ENCODE data around the gene CCDC24.

Gene CCDC24

GRCh38 chr1:43947874-43948437 is 43.4 kb upstream of the CCDC24 start:
- no peak overlapping the region for H2AFZ ChIP-seq (ENCODE audit: low read length)
- no peak for TF ChIP-seq EZH2 (IDR thresholded peaks at IDR 0.05; ENCODE audit: borderline replicate concordance, low read length)
- TF ChIP-seq, protein P1, sequence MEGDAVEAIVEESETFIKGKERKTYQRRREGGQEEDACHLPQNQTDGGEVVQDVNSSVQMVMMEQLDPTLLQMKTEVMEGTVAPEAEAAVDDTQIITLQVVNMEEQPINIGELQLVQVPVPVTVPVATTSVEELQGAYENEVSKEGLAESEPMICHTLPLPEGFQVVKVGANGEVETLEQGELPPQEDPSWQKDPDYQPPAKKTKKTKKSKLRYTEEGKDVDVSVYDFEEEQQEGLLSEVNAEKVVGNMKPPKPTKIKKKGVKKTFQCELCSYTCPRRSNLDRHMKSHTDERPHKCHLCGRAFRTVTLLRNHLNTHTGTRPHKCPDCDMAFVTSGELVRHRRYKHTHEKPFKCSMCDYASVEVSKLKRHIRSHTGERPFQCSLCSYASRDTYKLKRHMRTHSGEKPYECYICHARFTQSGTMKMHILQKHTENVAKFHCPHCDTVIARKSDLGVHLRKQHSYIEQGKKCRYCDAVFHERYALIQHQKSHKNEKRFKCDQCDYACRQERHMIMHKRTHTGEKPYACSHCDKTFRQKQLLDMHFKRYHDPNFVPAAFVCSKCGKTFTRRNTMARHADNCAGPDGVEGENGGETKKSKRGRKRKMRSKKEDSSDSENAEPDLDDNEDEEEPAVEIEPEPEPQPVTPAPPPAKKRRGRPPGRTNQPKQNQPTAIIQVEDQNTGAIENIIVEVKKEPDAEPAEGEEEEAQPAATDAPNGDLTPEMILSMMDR (IDR thresholded peaks at IDR 0.05; ENCODE audit: low read length), result no peak
- no peaks in the 10 kb centered on the region for H3F3A ChIP-seq (ENCODE audit: insufficient read depth, low read length)
- peak overlapping the region; percentile 90 for H3K9ac ChIP-seq (ENCODE audit: low read length)
- no peak overlapping the region for H3K27ac ChIP-seq (ENCODE audit: low read depth, low read length, poor library complexity, severe bottlenecking)
- H3K36me3 ChIP-seq (ENCODE audit: insufficient read depth, low read length), result peaks cover 11% of the 10 kb centered on the region; the same call in 1 of the 2 replicates
- H3K9me3 ChIP-seq (ENCODE audit: low read length), result no peaks in the 10 kb centered on the region
- H3K9me2 ChIP-seq (ENCODE audit: low read depth, low read length), result no peaks in the 10 kb centered on the region
- no peaks in the 10 kb centered on the region for H3K27me3 ChIP-seq (ENCODE audit: insufficient read depth, low read length)
- H3K4me2 ChIP-seq (ENCODE audit: low read length), result peak overlapping the region; percentile 82
- H4K20me1 ChIP-seq (ENCODE audit: insufficient read depth, low read length), result no peaks in the 10 kb centered on the region
- no peaks in the 10 kb centered on the region for H3K79me2 ChIP-seq (ENCODE audit: insufficient read depth, low read length)
- H3K4me1 ChIP-seq (ENCODE audit: insufficient read depth, low read length, severe bottlenecking), result peaks cover 31% of the 10 kb centered on the region
- H3K4me3 ChIP-seq (ENCODE audit: low read depth, low read length, poor library complexity, severe bottlenecking), result peak overlapping the region; percentile 85

- Histone ChIP-seq H3K4me2 (ENCODE audit: low read length) (no peak overlapping the region), H4K20me1 (ENCODE audit: insufficient read depth, low read length) (no peaks in the 10 kb centered on the region), H3K27ac (ENCODE audit: low read depth, low read length, poor library complexity, severe bottlenecking) (no peak overlapping the region), H3K9ac (ENCODE audit: low read length) (no peak overlapping the region), H3K9me3 (ENCODE audit: low read length) (no peaks in the 10 kb centered on the region), H3K4me3 (ENCODE audit: low read depth, low read length, poor library complexity, severe bottlenecking) (no peak overlapping the region), H3K79me2 (ENCODE audit: insufficient read depth, low read length) (no peaks in the 10 kb centered on the region), H3K27me3 (ENCODE audit: insufficient read depth, low read length) (no peaks in the 10 kb centered on the region), H3K4me1 (ENCODE audit: insufficient read depth, low read length, severe bottlenecking) (peaks cover 31% of the 10 kb centered on the region), H3K9me2 (ENCODE audit: low read depth, low read length) (no peaks in the 10 kb centered on the region), H3F3A (ENCODE audit: insufficient read depth, low read length) (no peaks in the 10 kb centered on the region), H2AFZ (ENCODE audit: low read length) (no peak overlapping the region), H3K36me3 (ENCODE audit: insufficient read depth, low read length) (peaks cover 11% of the 10 kb centered on the region; the same call in 1 of the 2 replicates)
- TF ChIP-seq, protein P1 (IDR thresholded peaks at IDR 0.05; ENCODE audit: low read length), result no peak
- no peak for TF ChIP-seq EZH2 (IDR thresholded peaks at IDR 0.05; ENCODE audit: borderline replicate concordance, low read length)
Observed at GRCh38 chr1:43949678-43950077, 41.7 kb upstream of the CCDC24 start.

- Histone ChIP-seq H3K9ac (ENCODE audit: low read length) (no peak overlapping the region), H3K4me3 (ENCODE audit: low read depth, low read length, poor library complexity, severe bottlenecking) (no peak overlapping the region), H3K27ac (ENCODE audit: low read depth, low read length, poor library complexity, severe bottlenecking) (no peak overlapping the region), H3K36me3 (ENCODE audit: insufficient read depth, low read length) (peaks cover 11% of the 10 kb centered on the region; the same call in 1 of the 2 replicates), H3K4me2 (ENCODE audit: low read length) (no peak overlapping the region), H3K9me2 (ENCODE audit: low read depth, low read length) (no peaks in the 10 kb centered on the region), H4K20me1 (ENCODE audit: insufficient read depth, low read length) (no peaks in the 10 kb centered on the region), H3K27me3 (ENCODE audit: insufficient read depth, low read length) (no peaks in the 10 kb centered on the region), H2AFZ (ENCODE audit: low read length) (no peak overlapping the region), H3K4me1 (ENCODE audit: insufficient read depth, low read length, severe bottlenecking) (peaks cover 16% of the 10 kb centered on the region), H3K79me2 (ENCODE audit: insufficient read depth, low read length) (no peaks in the 10 kb centered on the region), H3K9me3 (ENCODE audit: low read length) (no peaks in the 10 kb centered on the region), H3F3A (ENCODE audit: insufficient read depth, low read length) (no peaks in the 10 kb centered on the region)
- TF ChIP-seq, protein P1 (IDR thresholded peaks at IDR 0.05; ENCODE audit: low read length), result no peak
Observed at GRCh38 chr1:43951021-43951985, 40.1 kb upstream of the CCDC24 start.
